Skeletal muscle tissue (tissue), 4 donors: Measurements from ENCODE around the gene C1QTNF9. TPM values are rescaled to one million over a fixed set of nuclear protein-coding genes. Genes with fewer than 3 reads are reported as not detected.
"Not testable (repeated sequence)": the region's sequence is repeated elsewhere in the genome, so short reads cannot be mapped to it uniquely, and the experiment has no call there.

Experiments used
- H3K27ac ChIP-seq: one replicate; pipeline ENCODE4 v1.7.0; 2013; ENCODE audit warnings: mild to moderate bottlenecking, low read depth, low read length, inconsistent platforms
- H3K27me3 ChIP-seq, 3 donors: one replicate each; pipeline ENCODE4 v1.7.0; 2013; ENCODE audit warnings: low read length in 3 of 3; ENCODE audit not compliant: control insufficient read depth in 3 of 3, insufficient read depth in 3 of 3
- H3K36me3 ChIP-seq, 3 donors: one replicate each; pipeline ENCODE4 v1.7.0; 2013; ENCODE audit warnings: low read length in 3 of 3; ENCODE audit not compliant: control insufficient read depth in 3 of 3, insufficient read depth in 3 of 3
- H3K4me1 ChIP-seq, 3 donors: one replicate each; pipeline ENCODE4 v1.7.0; 2013; ENCODE audit warnings: low read length in 3 of 3, mild to moderate bottlenecking in 3 of 3; ENCODE audit not compliant: control insufficient read depth in 3 of 3, insufficient read depth in 3 of 3
- H3K4me3 ChIP-seq, 3 donors: one replicate each; pipeline ENCODE4 v1.7.0; 2013; ENCODE audit warnings: low read length in 3 of 3
- H3K9ac ChIP-seq, 3 donors: one replicate each; pipeline ENCODE4 v1.7.0; 2013; ENCODE audit warnings: low read length in 3 of 3, mild to moderate bottlenecking in 3 of 3, moderate library complexity in 2 of 3, low read depth in 1 of 3
- H3K9me3 ChIP-seq, 3 donors: one replicate each; pipeline ENCODE4 v1.7.0; 2013; ENCODE audit warnings: low read length in 3 of 3; ENCODE audit not compliant: control insufficient read depth in 3 of 3
- total RNA-seq: library from RNA; depleted of rRNA; stranded (reverse); fragments of >200 nt; gene quantifications from one replicate; pipeline ENCODE4 v1.2.3, GENCODE V29; 2014
- donor health status: Osteomylitis.

Gene C1QTNF9
- total RNA-seq, 1 donor from 2014 or later, result 2.6 TPM

DNA sequence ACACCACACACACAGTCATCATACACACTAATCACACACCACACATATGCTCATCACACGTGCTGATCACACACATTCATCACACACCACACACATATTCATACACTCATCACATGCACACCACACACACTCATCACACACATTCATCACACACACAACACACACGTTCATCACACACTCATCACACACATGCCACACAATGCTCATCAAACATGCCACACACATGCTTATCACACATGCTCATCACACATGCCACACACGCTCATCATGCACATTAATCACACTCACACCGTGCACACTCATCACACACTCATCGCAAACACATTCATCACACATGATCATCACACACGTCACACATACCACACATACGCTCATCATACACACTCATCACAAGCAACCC, 47.5 kb downstream of the C1QTNF9 start:
- Histone ChIP-seq H3K4me1 (no peaks in the 10 kb centered on the region), H3K27me3 (no peaks in the 10 kb centered on the region), H3K9ac (no peak overlapping the region), H3K9me3 (peaks cover 0 to 4% (median 0%) of the 10 kb centered on the region in 3 donors), H3K4me3 (no peak overlapping the region), H3K36me3 (peaks cover 0 to 2% (median 0%) of the 10 kb centered on the region in 3 donors), H3K27ac (no peak overlapping the region)

- Histone ChIP-seq H3K4me1 (no peaks in the 10 kb centered on the region), H3K36me3 (peaks cover 0 to 2% (median 0%) of the 10 kb centered on the region in 3 donors), H3K4me3 (no peak overlapping the region), H3K9ac (no peak overlapping the region), H3K9me3 (peaks cover 0 to 4% (median 0%) of the 10 kb centered on the region in 3 donors), H3K27ac (no peak overlapping the region), H3K27me3 (no peaks in the 10 kb centered on the region)
These were observed 48.4 kb downstream of the C1QTNF9 start for GRCh38 chr13:24357756-24358155.

GRCh38 chr13:24358836-24359235, 49.5 kb downstream of the C1QTNF9 start:
- not testable (repeated sequence) for H3K27me3 ChIP-seq, H3K9me3 ChIP-seq, H3K4me1 ChIP-seq, H3K9ac ChIP-seq, H3K4me3 ChIP-seq, H3K27ac ChIP-seq, H3K36me3 ChIP-seq

DNA sequence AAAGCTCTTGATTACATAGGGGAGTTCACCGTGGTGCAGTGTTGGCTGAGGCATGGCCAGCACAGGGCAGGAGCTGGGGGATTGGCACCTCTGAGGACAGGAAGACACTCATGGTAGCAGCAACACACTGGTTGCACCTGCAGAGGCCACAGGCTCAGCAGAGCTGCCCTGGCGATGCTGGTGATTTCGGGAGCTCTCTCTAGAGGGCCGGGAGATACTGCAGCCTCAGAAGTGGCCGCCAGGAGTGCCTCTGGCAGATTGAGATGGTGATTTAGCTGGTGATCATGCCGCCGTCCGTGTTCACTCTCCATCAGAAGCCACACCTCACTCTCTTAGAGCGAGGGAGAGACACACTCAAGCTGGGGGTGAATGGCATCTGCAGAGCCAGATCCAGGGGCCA, 49.9 kb downstream of the C1QTNF9 start:
- H3K4me3 ChIP-seq, H3K4me1 ChIP-seq, H3K36me3 ChIP-seq, H3K9ac ChIP-seq, H3K9me3 ChIP-seq, H3K27me3 ChIP-seq, H3K27ac ChIP-seq: not testable (repeated sequence)

- Histone ChIP-seq H3K9ac (no peak overlapping the region), H3K36me3 (peaks cover 0 to 2% (median 0%) of the 10 kb centered on the region in 3 donors), H3K9me3 (peaks cover 0 to 4% (median 0%) of the 10 kb centered on the region in 3 donors)
These were observed 50.7 kb downstream of the C1QTNF9 start for GRCh38 chr13:24360106-24360505.

DNA sequence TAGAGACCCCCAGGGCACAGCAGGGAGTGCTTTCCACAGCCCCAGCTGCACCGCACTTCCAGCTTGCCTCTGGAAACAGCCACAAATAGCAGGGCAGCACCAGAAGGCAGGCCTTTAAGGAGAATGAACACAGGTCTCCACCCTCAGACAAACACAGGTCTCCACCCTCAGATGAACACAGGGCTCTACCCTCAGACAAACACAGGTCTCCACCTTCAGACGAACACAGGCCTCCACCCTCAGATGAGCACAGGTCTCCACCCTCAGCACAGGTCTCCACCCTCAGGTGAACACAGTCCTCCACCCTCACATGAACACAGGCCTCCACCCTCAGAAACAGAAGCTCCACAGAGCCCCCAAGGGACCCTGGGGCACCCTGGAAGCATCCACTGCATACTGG, 51.7 kb downstream of the C1QTNF9 start:
- H3K27me3 ChIP-seq, result no peaks in the 10 kb centered on the region
- H3K4me1 ChIP-seq, result no peaks in the 10 kb centered on the region
- peaks cover 0 to 4% (median 0%) of the 10 kb centered on the region in 3 donors for H3K9me3 ChIP-seq
- no peak overlapping the region for H3K9ac ChIP-seq
- H3K27ac ChIP-seq, result no peak overlapping the region
- H3K4me3 ChIP-seq, result no peak overlapping the region
- H3K36me3 ChIP-seq, result peaks cover 0 to 2% (median 0%) of the 10 kb centered on the region in 3 donors

More at GRCh38 chr13:24360106-24360505, 50.7 kb downstream of the C1QTNF9 start:
- no peaks in the 10 kb centered on the region for H3K27me3 ChIP-seq
- H3K4me1 ChIP-seq, result no peaks in the 10 kb centered on the region
- no peak overlapping the region for H3K27ac ChIP-seq
- no peak overlapping the region for H3K4me3 ChIP-seq

- Histone ChIP-seq H3K4me3 (no peak overlapping the region), H3K9me3 (no peaks in the 10 kb centered on the region), H3K27me3 (no peaks in the 10 kb centered on the region), H3K27ac (no peak overlapping the region), H3K9ac (no peak overlapping the region), H3K36me3 (no peaks in the 10 kb centered on the region), H3K4me1 (no peaks in the 10 kb centered on the region)
These were observed 52.5 kb downstream of the C1QTNF9 start for GRCh38 chr13:24361852-24362366.

DNA sequence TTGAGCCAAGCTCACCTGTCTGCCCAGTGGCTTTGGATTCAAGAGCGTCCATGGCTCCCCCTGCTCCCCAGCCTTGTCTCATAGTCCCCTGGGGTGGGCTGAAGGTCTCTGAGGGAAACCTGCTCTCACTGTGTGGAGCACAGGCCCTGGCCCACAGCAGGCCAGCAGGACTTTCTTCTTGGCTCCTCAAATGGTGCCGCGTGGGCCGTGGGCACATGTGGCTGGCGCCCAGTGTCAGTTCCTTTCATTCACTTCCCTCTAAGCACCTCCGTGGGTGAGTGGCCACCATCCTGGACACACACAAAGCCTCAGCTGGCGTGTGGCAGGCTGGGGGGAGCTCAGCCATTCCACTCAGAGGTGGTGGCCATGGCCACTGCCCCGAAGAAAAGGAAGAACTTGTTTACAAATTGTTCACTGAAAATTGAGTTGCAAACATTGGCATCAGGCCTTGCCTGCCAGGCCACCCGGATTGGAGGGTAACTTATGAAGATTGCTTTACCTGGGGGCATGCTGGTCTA, 53.1 kb downstream of the C1QTNF9 start:
- no peaks in the 10 kb centered on the region for H3K9me3 ChIP-seq
- H3K27ac ChIP-seq, result no peak overlapping the region
- H3K36me3 ChIP-seq, result no peaks in the 10 kb centered on the region
- H3K9ac ChIP-seq, result no peak overlapping the region
- no peaks in the 10 kb centered on the region for H3K27me3 ChIP-seq
- H3K4me1 ChIP-seq, result no peaks in the 10 kb centered on the region
- H3K4me3 ChIP-seq, result no peak overlapping the region

GRCh38 chr13:24365191-24365590, 55.8 kb downstream of the C1QTNF9 start:
- no peak overlapping the region for H3K27ac ChIP-seq
- H3K9ac ChIP-seq, result no peak overlapping the region
- H3K4me3 ChIP-seq, result no peak overlapping the region
- no peaks in the 10 kb centered on the region for H3K36me3 ChIP-seq
- no peaks in the 10 kb centered on the region for H3K27me3 ChIP-seq
- no peaks in the 10 kb centered on the region for H3K9me3 ChIP-seq
- no peaks in the 10 kb centered on the region for H3K4me1 ChIP-seq

GRCh38 chr13:24366315-24366714, 56.9 kb downstream of the C1QTNF9 start:
- not testable (repeated sequence) for H3K9me3 ChIP-seq, H3K4me3 ChIP-seq, H3K9ac ChIP-seq, H3K27me3 ChIP-seq, H3K4me1 ChIP-seq, H3K36me3 ChIP-seq, H3K27ac ChIP-seq
